K562 (cell line): ENCODE measurements around the gene MILR1. TPM values are rescaled to one million over a fixed set of nuclear protein-coding genes. Genes with fewer than 3 reads are reported as not detected.
A peak's percentile ranks its signal among the peaks of the same experiment; 100 is the strongest.

ENCODE experiments used
- DLX4 ChIP-seq: fragments of 250-450 bp; sonication (Bioruptor Pico); IDR thresholded peaks from 2 replicates; pipeline ENCODE4 v1.6.1; 2021; ENCODE audit warnings: mild to moderate bottlenecking
- EGR1 ChIP-seq: fragments of 450-650 bp; conservative IDR thresholded peaks from 2 replicates; pipeline ENCODE4 v1.6.1; 2017; ENCODE audit warnings: mild to moderate bottlenecking
- FUS ChIP-seq: fragments of 200-400 bp; formaldehyde crosslinking; optimal IDR thresholded peaks from 2 replicates; pipeline ENCODE3; 2017; ENCODE audit warnings: low read depth, low read length
- MECOM ChIP-seq: fragments of 250-450 bp; sonication (Bioruptor Pico); IDR thresholded peaks from 2 replicates; pipeline ENCODE4 v1.8.0; 2022; ENCODE audit warnings: inconsistent platforms
- MYBL2 ChIP-seq, 2 experiments: fragments of 450-650 bp in 1 of 2; sonication (generic) in 1 of 2; formaldehyde crosslinking in 1 of 2; IDR thresholded peaks; 2 replicates each; pipeline versions ENCODE4 v1.6.1 to v1.8.1; 2017 to 2022; ENCODE audit warnings: borderline replicate concordance in 1 of 2, inconsistent platforms in 1 of 2, low read depth in 1 of 2, mild to moderate bottlenecking in 1 of 2, missing genetic modification reagents in 1 of 2, moderate library complexity in 1 of 2
- POLR2B ChIP-seq: fragments of 450-650 bp; IDR thresholded peaks from 2 replicates; pipeline ENCODE4 v1.6.1; 2018; ENCODE audit warnings: low read depth; ENCODE audit not compliant: partially characterized antibody
- RNF2 ChIP-seq: sonication (generic); IDR thresholded peaks from 2 replicates; pipeline ENCODE4 v1.6.1; 2016
- RREB1 ChIP-seq: fragments of 250-450 bp; sonication (Bioruptor Pico); IDR thresholded peaks from 2 replicates; pipeline ENCODE4 v1.4.0; 2020
- SUPT5H ChIP-seq: fragments of 450-650 bp; IDR thresholded peaks from 2 replicates; pipeline ENCODE4 v1.6.1; 2016
- TFAP4 ChIP-seq: sonication (generic); formaldehyde crosslinking; IDR thresholded peaks from 2 replicates; pipeline ENCODE4 v1.8.0; 2022; ENCODE audit warnings: missing genetic modification reagents, mild to moderate bottlenecking, moderate library complexity, borderline replicate concordance
- ZNF263 ChIP-seq: sonication (generic); formaldehyde crosslinking; IDR thresholded peaks from 2 replicates; pipeline ENCODE4 v1.8.0; 2022; ENCODE audit warnings: mild to moderate bottlenecking, missing genetic modification reagents, borderline replicate concordance
- ZNF583 ChIP-seq: fragments of 250-450 bp; sonication (Bioruptor Pico); IDR thresholded peaks from 2 replicates; pipeline ENCODE4 v1.4.0; 2020
- ZZZ3 ChIP-seq: fragments of 450-650 bp; IDR thresholded peaks from 2 replicates; pipeline ENCODE4 v1.6.1; 2016; ENCODE audit warnings: antibody characterized with exemption, mild to moderate bottlenecking, moderate library complexity
- polyA plus RNA-seq, 8 experiments: library from polyadenylated mRNA; depleted of rRNA in 4 of 8; stranded (reverse) in 5 of 8; unstranded in 3 of 8; fragments of >200 nt; fragmentation: Nextera tagmentation in 2 of 8; fragmentation: Illumina TruSeq in 1 of 8; extraction: Ambion mirVana in 2 of 8; extraction: Trizol in 1 of 8; gene quantifications; 2 replicates each; pipeline versions ENCODE4 v1.2.1 to v1.2.3, GENCODE V29; 2011 to 2014; ENCODE audit warnings: inconsistent platforms in 1 of 8, missing spikeins in 1 of 8
- total RNA-seq, 7 experiments: library from RNA; depleted of rRNA in 6 of 7; stranded (reverse); fragments of >200 nt in 6 of 7; fragmentation: Illumina TruSeq in 2 of 7; extraction: Trizol in 2 of 7; gene quantifications; 2 replicates each; pipeline versions ENCODE4 v1.2.1 to v1.2.3, GENCODE V29; 2011 to 2021; ENCODE audit warnings: low replicate concordance in 1 of 7

Gene MILR1
- total and polyA plus RNA-seq, 9 of the 15 experiments (the other 6 are each of a cell fraction or from before 2014, with no cell fraction given), result 3.8 to 14.1 (median 7.1) TPM

- TF ChIP-seq DLX4 (CRISPR knock-in tag) (no peak), POLR2B (peak; percentile 95), FUS (no peak), MECOM (CRISPR knock-in tag) (no peak), MYBL2 (IDR thresholded peaks at IDR 0.05; ENCODE audit: low read depth) (no peak), MYBL2 (CRISPR knock-in tag; IDR thresholded peaks at IDR 0.05; ENCODE audit: borderline replicate concordance) (no peak), TFAP4 (CRISPR knock-in tag) (peak; percentile 73), ZZZ3 (no peak), RREB1 (CRISPR knock-in tag) (0 out of 2 replicates have a peak, but pooled peaks have one; percentile 31), RNF2 (no peak; the same call in none of the 2 replicates), ZNF583 (CRISPR knock-in tag) (no peak), SUPT5H (peak; percentile 92), EGR1 (peak; percentile 72), ZNF263 (CRISPR knock-in tag) (no peak)
These were observed 48.1 kb downstream of the MILR1 start, which contains the start of gene POLG2 (continued) for GRCh38 chr17:64496786-64497564.
